K562 (cell line): ENCODE measurements around the gene SSH3. TPM values are rescaled to one million over a fixed set of nuclear protein-coding genes. Genes with fewer than 3 reads are reported as not detected.

Experiments
- CAMTA2 ChIP-seq: fragments of 250-450 bp; sonication (Bioruptor Pico); conservative IDR thresholded peaks from 2 replicates; pipeline ENCODE4 v1.5.1; 2022
- CREB1 ChIP-seq, 2 experiments: sonication (generic) in 1 of 2; formaldehyde crosslinking in 1 of 2; IDR thresholded peaks; 2 replicates each; pipeline versions ENCODE4 v1.6.1 to v1.8.0; 2012 to 2022; ENCODE audit warnings: inconsistent platforms in 1 of 2, mild to moderate bottlenecking in 1 of 2, missing genetic modification reagents in 1 of 2, moderate library complexity in 1 of 2
- CREM ChIP-seq: IDR thresholded peaks from 2 replicates; pipeline ENCODE4 v1.6.1; 2014; ENCODE audit warnings: antibody characterized with exemption, low read depth
- DMBX1 ChIP-seq: fragments of 250-450 bp; sonication (Bioruptor Pico); IDR thresholded peaks from 2 replicates; pipeline ENCODE4 v1.8.0; 2022; ENCODE audit warnings: inconsistent platforms, mild to moderate bottlenecking, moderate library complexity, borderline replicate concordance
- GATA2 ChIP-seq: sonication (generic); formaldehyde crosslinking; IDR thresholded peaks from 2 replicates; pipeline ENCODE4 v1.4.0; 2020; ENCODE audit warnings: mild to moderate bottlenecking, missing genetic modification reagents
- GATAD2A ChIP-seq: fragments of 450-650 bp; IDR thresholded peaks from 2 replicates; pipeline ENCODE4 v1.6.1; 2017
- MECOM ChIP-seq: fragments of 250-450 bp; sonication (Bioruptor Pico); IDR thresholded peaks from 2 replicates; pipeline ENCODE4 v1.8.0; 2022; ENCODE audit warnings: inconsistent platforms
- NFIC ChIP-seq: fragments of 450-650 bp; IDR thresholded peaks from 2 replicates; pipeline ENCODE4 v1.6.1; 2017; ENCODE audit warnings: mild to moderate bottlenecking, inconsistent platforms
- NFXL1 ChIP-seq: fragments of 450-650 bp; formaldehyde crosslinking; IDR thresholded peaks from 2 replicates; pipeline ENCODE4 v1.4.0; 2021; ENCODE audit warnings: mild to moderate bottlenecking
- NR2F6 ChIP-seq: fragments of 450-650 bp; formaldehyde crosslinking; IDR thresholded peaks from 2 replicates; pipeline ENCODE4 v1.4.0; 2020; ENCODE audit warnings: mild to moderate bottlenecking
- PCBP1 ChIP-seq: fragments of 200-400 bp; formaldehyde crosslinking; IDR thresholded peaks from 2 replicates; pipeline ENCODE4 v1.6.1; 2018; ENCODE audit warnings: mild to moderate bottlenecking, low read depth, low read length; ENCODE audit not compliant: poor library complexity, severe bottlenecking
- PHF8 ChIP-seq: fragments of 200-600 bp; sonication (generic); IDR thresholded peaks from 2 replicates; pipeline ENCODE4 v1.6.1; 2012; ENCODE audit warnings: mixed run types, mild to moderate bottlenecking, inconsistent platforms, low read length, moderate library complexity, borderline replicate concordance
- PTBP1 ChIP-seq: fragments of 200-400 bp; formaldehyde crosslinking; IDR thresholded peaks from 2 replicates; pipeline ENCODE4 v1.6.1; 2017; ENCODE audit warnings: low read depth, low read length
- RBM15 ChIP-seq: fragments of 200-400 bp; formaldehyde crosslinking; IDR thresholded peaks from 2 replicates; pipeline ENCODE4 v1.6.1; 2018; ENCODE audit warnings: mild to moderate bottlenecking, low read length, moderate library complexity; ENCODE audit not compliant: insufficient read depth
- ZBED1 ChIP-seq: IDR thresholded peaks from 2 replicates; pipeline ENCODE4 v1.6.1; 2014
- ZBTB17 ChIP-seq: fragments of 450-650 bp; formaldehyde crosslinking; IDR thresholded peaks from 2 replicates; pipeline ENCODE4 v1.4.0; 2020; ENCODE audit warnings: mild to moderate bottlenecking
- ZNF561 ChIP-seq: fragments of 450-650 bp; formaldehyde crosslinking; conservative IDR thresholded peaks from 2 replicates; pipeline ENCODE4 v1.4.0; 2020; ENCODE audit warnings: mild to moderate bottlenecking, moderate library complexity
- polyA plus RNA-seq, 8 experiments: library from polyadenylated mRNA; depleted of rRNA in 4 of 8; stranded (reverse) in 5 of 8; unstranded in 3 of 8; fragments of >200 nt; fragmentation: Nextera tagmentation in 2 of 8; fragmentation: Illumina TruSeq in 1 of 8; extraction: Ambion mirVana in 2 of 8; extraction: Trizol in 1 of 8; gene quantifications; 2 replicates each; pipeline versions ENCODE4 v1.2.1 to v1.2.3, GENCODE V29; 2011 to 2014; ENCODE audit warnings: inconsistent platforms in 1 of 8, missing spikeins in 1 of 8
- total RNA-seq, 7 experiments: library from RNA; depleted of rRNA in 6 of 7; stranded (reverse); fragments of >200 nt in 6 of 7; fragmentation: Illumina TruSeq in 2 of 7; extraction: Trizol in 2 of 7; gene quantifications; 2 replicates each; pipeline versions ENCODE4 v1.2.1 to v1.2.3, GENCODE V29; 2011 to 2021; ENCODE audit warnings: low replicate concordance in 1 of 7
- TF ChIP-seq, protein P1 (sequence below), 2 experiments: fragments of 450-650 bp; IDR thresholded peaks; 2 replicates each; pipeline ENCODE4 v1.6.1; 2018; ENCODE audit warnings: mild to moderate bottlenecking in 2 of 2, low read depth in 1 of 2; ENCODE audit not compliant: partially characterized antibody in 2 of 2
- TF ChIP-seq, protein P2 (sequence below): IDR thresholded peaks from 3 replicates; pipeline ENCODE4 v1.6.1; 2011; ENCODE audit warnings: borderline replicate concordance, mild to moderate bottlenecking, moderate library complexity; ENCODE audit not compliant: insufficient read length; ENCODE audit errors: extremely low read depth
- TF ChIP-seq, protein P3 (sequence below): fragments of 250-450 bp; sonication (Bioruptor Pico); IDR thresholded peaks from 2 replicates; pipeline ENCODE4 v1.9.0; 2021; ENCODE audit warnings: mild to moderate bottlenecking

SSH3 gene
- total and polyA plus RNA-seq, 9 of the 15 experiments (the other 6 are each of a cell fraction or from before 2014, with no cell fraction given): 0.07 to 1.0 (median 0.24) TPM; not detected in 3

DNA sequence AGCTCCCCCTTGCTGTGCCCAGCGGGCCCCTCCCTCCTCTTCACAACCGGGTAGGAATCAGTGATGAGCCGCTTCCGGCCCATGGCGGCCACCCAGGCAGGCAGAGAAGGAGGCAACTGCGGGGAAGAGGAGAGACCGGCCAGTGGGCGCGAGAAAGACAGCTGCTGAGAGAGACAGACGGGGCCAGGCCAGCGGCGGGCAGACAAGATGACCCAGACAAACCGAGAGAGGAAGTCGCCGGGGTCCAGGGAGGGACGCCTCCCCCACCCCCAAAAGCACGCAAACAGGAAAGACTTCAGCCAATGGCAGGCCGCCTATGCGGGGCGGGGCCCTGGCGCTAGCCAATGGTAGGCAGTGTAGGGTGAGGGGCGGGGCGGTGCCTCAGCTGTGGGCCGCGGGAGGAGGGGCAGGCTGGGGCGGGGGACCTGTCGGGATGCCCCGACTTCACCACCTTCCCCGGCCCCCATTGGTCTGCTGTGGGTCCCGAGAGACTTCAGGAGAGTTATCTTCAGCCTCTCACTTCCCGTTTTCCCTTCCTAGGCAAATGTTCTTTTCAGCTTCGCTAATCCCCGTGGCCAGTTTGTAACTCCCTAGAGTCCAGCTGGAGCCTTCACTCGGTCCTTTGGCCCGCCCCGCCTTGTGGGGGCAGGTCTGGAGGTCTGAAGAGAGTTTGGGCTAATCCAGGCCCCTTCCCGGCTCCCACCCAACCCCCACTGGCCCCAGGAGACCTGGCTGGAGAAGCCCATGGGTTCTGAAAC is 50.2 kb downstream of the SSH3 start, which contains the start of gene POLD4 (continued):
- TF ChIP-seq, protein P1, sequence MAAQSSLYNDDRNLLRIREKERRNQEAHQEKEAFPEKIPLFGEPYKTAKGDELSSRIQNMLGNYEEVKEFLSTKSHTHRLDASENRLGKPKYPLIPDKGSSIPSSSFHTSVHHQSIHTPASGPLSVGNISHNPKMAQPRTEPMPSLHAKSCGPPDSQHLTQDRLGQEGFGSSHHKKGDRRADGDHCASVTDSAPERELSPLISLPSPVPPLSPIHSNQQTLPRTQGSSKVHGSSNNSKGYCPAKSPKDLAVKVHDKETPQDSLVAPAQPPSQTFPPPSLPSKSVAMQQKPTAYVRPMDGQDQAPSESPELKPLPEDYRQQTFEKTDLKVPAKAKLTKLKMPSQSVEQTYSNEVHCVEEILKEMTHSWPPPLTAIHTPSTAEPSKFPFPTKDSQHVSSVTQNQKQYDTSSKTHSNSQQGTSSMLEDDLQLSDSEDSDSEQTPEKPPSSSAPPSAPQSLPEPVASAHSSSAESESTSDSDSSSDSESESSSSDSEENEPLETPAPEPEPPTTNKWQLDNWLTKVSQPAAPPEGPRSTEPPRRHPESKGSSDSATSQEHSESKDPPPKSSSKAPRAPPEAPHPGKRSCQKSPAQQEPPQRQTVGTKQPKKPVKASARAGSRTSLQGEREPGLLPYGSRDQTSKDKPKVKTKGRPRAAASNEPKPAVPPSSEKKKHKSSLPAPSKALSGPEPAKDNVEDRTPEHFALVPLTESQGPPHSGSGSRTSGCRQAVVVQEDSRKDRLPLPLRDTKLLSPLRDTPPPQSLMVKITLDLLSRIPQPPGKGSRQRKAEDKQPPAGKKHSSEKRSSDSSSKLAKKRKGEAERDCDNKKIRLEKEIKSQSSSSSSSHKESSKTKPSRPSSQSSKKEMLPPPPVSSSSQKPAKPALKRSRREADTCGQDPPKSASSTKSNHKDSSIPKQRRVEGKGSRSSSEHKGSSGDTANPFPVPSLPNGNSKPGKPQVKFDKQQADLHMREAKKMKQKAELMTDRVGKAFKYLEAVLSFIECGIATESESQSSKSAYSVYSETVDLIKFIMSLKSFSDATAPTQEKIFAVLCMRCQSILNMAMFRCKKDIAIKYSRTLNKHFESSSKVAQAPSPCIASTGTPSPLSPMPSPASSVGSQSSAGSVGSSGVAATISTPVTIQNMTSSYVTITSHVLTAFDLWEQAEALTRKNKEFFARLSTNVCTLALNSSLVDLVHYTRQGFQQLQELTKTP (IDR thresholded peaks at IDR 0.05; ENCODE audit: low read depth in 1 of 2, partially characterized antibody in 2 of 2): no peak
- TF ChIP-seq CREM (peak; percentile 69), ZNF561 (CRISPR knock-in tag) (no peak), GATAD2A (no peak), ZBTB17 (CRISPR knock-in tag) (no peak), PHF8 (peak; percentile 81; the same call in 1 of the 2 replicates), ZBED1 (peak; percentile 64; the same call in 1 of the 2 replicates), NR2F6 (CRISPR knock-in tag) (no peak), PCBP1 (no peak), CREB1 (IDR thresholded peaks at IDR 0.05) (peak; percentile 50; the same call in 1 of the 2 replicates), CREB1 (CRISPR knock-in tag; IDR thresholded peaks at IDR 0.05) (no peak), MECOM (CRISPR knock-in tag) (no peak), CAMTA2 (CRISPR knock-in tag) (no peak), PTBP1 (no peak), NFIC (peak; percentile 40), DMBX1 (CRISPR knock-in tag) (0 out of 2 replicates have a peak, but pooled peaks have one; percentile 11), GATA2 (no peak), RBM15 (no peak), NFXL1 (CRISPR knock-in tag) (no peak)
- TF ChIP-seq, protein P2, sequence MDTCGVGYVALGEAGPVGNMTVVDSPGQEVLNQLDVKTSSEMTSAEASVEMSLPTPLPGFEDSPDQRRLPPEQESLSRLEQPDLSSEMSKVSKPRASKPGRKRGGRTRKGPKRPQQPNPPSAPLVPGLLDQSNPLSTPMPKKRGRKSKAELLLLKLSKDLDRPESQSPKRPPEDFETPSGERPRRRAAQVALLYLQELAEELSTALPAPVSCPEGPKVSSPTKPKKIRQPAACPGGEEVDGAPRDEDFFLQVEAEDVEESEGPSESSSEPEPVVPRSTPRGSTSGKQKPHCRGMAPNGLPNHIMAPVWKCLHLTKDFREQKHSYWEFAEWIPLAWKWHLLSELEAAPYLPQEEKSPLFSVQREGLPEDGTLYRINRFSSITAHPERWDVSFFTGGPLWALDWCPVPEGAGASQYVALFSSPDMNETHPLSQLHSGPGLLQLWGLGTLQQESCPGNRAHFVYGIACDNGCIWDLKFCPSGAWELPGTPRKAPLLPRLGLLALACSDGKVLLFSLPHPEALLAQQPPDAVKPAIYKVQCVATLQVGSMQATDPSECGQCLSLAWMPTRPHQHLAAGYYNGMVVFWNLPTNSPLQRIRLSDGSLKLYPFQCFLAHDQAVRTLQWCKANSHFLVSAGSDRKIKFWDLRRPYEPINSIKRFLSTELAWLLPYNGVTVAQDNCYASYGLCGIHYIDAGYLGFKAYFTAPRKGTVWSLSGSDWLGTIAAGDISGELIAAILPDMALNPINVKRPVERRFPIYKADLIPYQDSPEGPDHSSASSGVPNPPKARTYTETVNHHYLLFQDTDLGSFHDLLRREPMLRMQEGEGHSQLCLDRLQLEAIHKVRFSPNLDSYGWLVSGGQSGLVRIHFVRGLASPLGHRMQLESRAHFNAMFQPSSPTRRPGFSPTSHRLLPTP: no peak
- TF ChIP-seq, protein P3, sequence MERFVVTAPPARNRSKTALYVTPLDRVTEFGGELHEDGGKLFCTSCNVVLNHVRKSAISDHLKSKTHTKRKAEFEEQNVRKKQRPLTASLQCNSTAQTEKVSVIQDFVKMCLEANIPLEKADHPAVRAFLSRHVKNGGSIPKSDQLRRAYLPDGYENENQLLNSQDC (CRISPR knock-in tag): 0 out of 2 replicates have a peak, but pooled peaks have one; percentile 47
